H9 (cell line): Measurements from ENCODE around the gene CASP4. TPM values are rescaled to one million over a fixed set of nuclear protein-coding genes. Genes with fewer than 3 reads are reported as not detected.

Experiments
- DNase-seq: peaks from one replicate; pipeline ENCODE4 v3.0.0-alpha.2; 2017
- H2AFZ ChIP-seq: one replicate; pipeline ENCODE4 v1.6.1; 2013; ENCODE audit warnings: mild to moderate bottlenecking, low read length, control low read depth, moderate library complexity
- H2AK5ac ChIP-seq: 2 replicates; pipeline ENCODE4 v1.6.1; 2013; ENCODE audit warnings: low read length, control low read depth, mixed read lengths; ENCODE audit not compliant: insufficient read length
- H2BK120ac ChIP-seq: one replicate; pipeline ENCODE4 v1.6.1; 2013; ENCODE audit warnings: low read depth, mild to moderate bottlenecking, low read length, control low read depth, inconsistent platforms; ENCODE audit not compliant: poor library complexity, severe bottlenecking
- H2BK12ac ChIP-seq: 2 replicates; pipeline ENCODE4 v1.6.1; 2013; ENCODE audit warnings: low read length, control low read depth, mixed read lengths, low read depth; ENCODE audit not compliant: insufficient read length
- H2BK15ac ChIP-seq: 2 replicates; pipeline ENCODE4 v1.6.1; 2013; ENCODE audit warnings: low read depth, low read length, control low read depth
- H2BK20ac ChIP-seq: one replicate; pipeline ENCODE4 v1.6.1; 2013; ENCODE audit warnings: low read depth, mild to moderate bottlenecking, low read length, control low read depth, inconsistent platforms; ENCODE audit not compliant: poor library complexity, severe bottlenecking
- H2BK5ac ChIP-seq: 2 replicates; pipeline ENCODE4 v1.6.1; 2013; ENCODE audit warnings: low read length, control low read depth, mixed read lengths; ENCODE audit not compliant: insufficient read length
- H3K14ac ChIP-seq: 2 replicates; pipeline ENCODE4 v1.6.1; 2013; ENCODE audit warnings: low read length, control low read depth; ENCODE audit not compliant: insufficient read depth
- H3K18ac ChIP-seq: 2 replicates; pipeline ENCODE4 v1.6.1; 2013; ENCODE audit warnings: low read depth, mild to moderate bottlenecking, mixed read lengths, low read length, control low read depth; ENCODE audit not compliant: insufficient read length
- H3K23ac ChIP-seq: 2 replicates; pipeline ENCODE4 v1.6.1; 2013; ENCODE audit warnings: low read length, control low read depth, mixed read lengths, low read depth; ENCODE audit not compliant: insufficient read length
- H3K23me2 ChIP-seq: 2 replicates; pipeline ENCODE4 v1.6.1; 2013; ENCODE audit warnings: low read depth, mild to moderate bottlenecking, mixed read lengths, low read length, control low read depth; ENCODE audit not compliant: insufficient read length, poor library complexity, severe bottlenecking
- H3K27ac ChIP-seq: 2 replicates; pipeline ENCODE4 v1.5.1; 2013; ENCODE audit warnings: low read length, control low read depth, mixed read lengths, low read depth; ENCODE audit not compliant: insufficient read length
- H3K27me3 ChIP-seq: 2 replicates; pipeline ENCODE4 v1.6.1; 2013; ENCODE audit warnings: low read length, control low read depth, inconsistent platforms; ENCODE audit not compliant: insufficient read depth
- H3K4ac ChIP-seq: 2 replicates; pipeline ENCODE4 v1.6.1; 2013; ENCODE audit warnings: low read depth, mild to moderate bottlenecking, control low read depth, inconsistent platforms, low read length, moderate library complexity
- H3K4me1 ChIP-seq: 2 replicates; pipeline ENCODE4 v1.6.1; 2013; ENCODE audit warnings: low read length, control low read depth, inconsistent platforms; ENCODE audit not compliant: insufficient read depth
- H3K4me2 ChIP-seq: 2 replicates; pipeline ENCODE4 v1.6.1; 2013; ENCODE audit warnings: low read length, control low read depth, mixed read lengths; ENCODE audit not compliant: insufficient read length, insufficient read depth
- H3K56ac ChIP-seq: 2 replicates; pipeline ENCODE4 v1.6.1; 2013; ENCODE audit warnings: low read depth, mild to moderate bottlenecking, mixed read lengths, low read length, control low read depth; ENCODE audit not compliant: insufficient read length
- H3K79me1 ChIP-seq: 2 replicates; pipeline ENCODE4 v1.6.1; 2013; ENCODE audit warnings: low read depth, mild to moderate bottlenecking, moderate library complexity, low read length, control low read depth, inconsistent platforms; ENCODE audit not compliant: insufficient read depth, poor library complexity, severe bottlenecking
- H3K79me2 ChIP-seq: 2 replicates; pipeline ENCODE4 v1.6.1; 2013; ENCODE audit warnings: low read length, control low read depth, inconsistent platforms; ENCODE audit not compliant: insufficient read depth
- H3K9ac ChIP-seq: 2 replicates; pipeline ENCODE4 v1.6.1; 2013; ENCODE audit warnings: low read length, control low read depth, mixed read lengths; ENCODE audit not compliant: insufficient read length; ENCODE audit errors: extremely low read depth
- H3K9me3 ChIP-seq: one replicate; pipeline ENCODE4 v1.6.1; 2013; ENCODE audit warnings: low read depth, low read length, inconsistent platforms; ENCODE audit not compliant: control insufficient read depth
- H3T11ph ChIP-seq: one replicate; pipeline ENCODE4 v1.6.1; 2013; ENCODE audit warnings: mild to moderate bottlenecking, low read length, control low read depth, inconsistent platforms
- H4K20me1 ChIP-seq: one replicate; pipeline ENCODE4 v1.6.1; 2013; ENCODE audit not compliant: control insufficient read depth, insufficient read length, insufficient read depth
- H4K5ac ChIP-seq: 2 replicates; pipeline ENCODE4 v1.6.1; 2013; ENCODE audit warnings: low read depth, mild to moderate bottlenecking, mixed read lengths, low read length, control low read depth; ENCODE audit not compliant: insufficient read length
- H4K8ac ChIP-seq: replicated peaks from 2 replicates; pipeline ENCODE4 v1.6.1; 2013; ENCODE audit warnings: low read length, control low read depth, mixed read lengths, low read depth; ENCODE audit not compliant: insufficient read length
- H4K91ac ChIP-seq: 2 replicates; pipeline ENCODE4 v1.6.1; 2013; ENCODE audit warnings: low read depth, mild to moderate bottlenecking, moderate library complexity, mixed read lengths, low read length, control low read depth; ENCODE audit not compliant: insufficient read length
- H3K27ac Mint-ChIP-seq, 3 experiments: 2 replicates in 2 of 3; 3 replicates in 1 of 3; pipeline ENCODE4 v1.8.0; 2020 to 2021; ENCODE audit warnings: mixed read lengths in 3 of 3, mild to moderate bottlenecking in 1 of 3, moderate library complexity in 1 of 3
- H3K27me3 Mint-ChIP-seq: 2 replicates; pipeline ENCODE4 v1.8.0; 2021; ENCODE audit warnings: low read depth, mild to moderate bottlenecking, moderate library complexity, mixed read lengths
- H3K36me3 Mint-ChIP-seq, 3 experiments: 2 replicates in 2 of 3; 3 replicates in 1 of 3; pipeline ENCODE4 v1.8.0; 2020 to 2021; ENCODE audit warnings: low read depth in 3 of 3, mixed read lengths in 3 of 3; ENCODE audit not compliant: insufficient read depth in 1 of 3
- H3K4me1 Mint-ChIP-seq, 2 experiments: 2 replicates each; pipeline ENCODE4 v1.8.0; 2020; ENCODE audit warnings: mixed read lengths in 2 of 2
- H3K4me3 Mint-ChIP-seq, 2 experiments: 2 replicates in 1 of 2; 3 replicates in 1 of 2; pipeline ENCODE4 v1.8.0; 2020 to 2021; ENCODE audit warnings: mild to moderate bottlenecking in 2 of 2, mixed read lengths in 2 of 2, moderate library complexity in 1 of 2
- H3K9me3 Mint-ChIP-seq, 2 experiments: 2 replicates in 1 of 2; 3 replicates in 1 of 2; pipeline ENCODE4 v1.8.0; 2020; ENCODE audit warnings: mild to moderate bottlenecking in 2 of 2, mixed read lengths in 2 of 2, moderate library complexity in 1 of 2
- CTCF ChIP-seq: fragments of 200-600 bp; sonication (generic); conservative IDR thresholded peaks from 3 replicates; pipeline ENCODE4 v1.8.0; 2021; ENCODE audit warnings: antibody characterized with exemption, mild to moderate bottlenecking
- WGBS: extraction: QIAGEN DNeasy Blood & Tissue Kit; methylation state at CpG from one replicate; pipeline ENCODE4 v1.1.7; 2013; ENCODE audit warnings: missing lambda C conversion rate, low lambda C conversion rate, mixed read lengths; ENCODE audit not compliant: insufficient read length; ENCODE audit errors: extremely low coverage; 5-methylcytosine and 5-hydroxymethylcytosine counted together
- total RNA-seq: library from RNA; stranded (reverse); gene quantifications from 2 replicates; pipeline ENCODE4 v1.2.1, GENCODE V29; 2021

The CASP4 gene
- total RNA-seq, 1 experiment from 2014 or later = not detected

- WGBS = no CpG with 5 or more reads among the region's 3 CpGs
- no peak for TF ChIP-seq CTCF
- Histone ChIP-seq H3K9ac (no peak overlapping the region), H3K79me2 (no peaks in the 10 kb centered on the region), H2BK5ac (no peak overlapping the region), H3K27ac (no peak overlapping the region), H3K56ac (no peak overlapping the region), H4K8ac (no peak overlapping the region), H2AK5ac (no peak overlapping the region), H3K18ac (no peak overlapping the region), H3K79me1 (no peaks in the 10 kb centered on the region), H3K23ac (no peak overlapping the region), H3K4me2 (no peak overlapping the region), H3K4me1 (0 out of 2 replicates have a peak, but pooled peaks cover 2% of the 10 kb centered on the region), H3K23me2 (no peaks in the 10 kb centered on the region), H2BK12ac (no peak overlapping the region), H2BK120ac (no peak overlapping the region), H3T11ph (no peak overlapping the region), H2BK15ac (no peak overlapping the region), H4K91ac (no peak overlapping the region), H4K20me1 (no peaks in the 10 kb centered on the region), H2BK20ac (no peak overlapping the region), H3K9me3 (no peaks in the 10 kb centered on the region), H3K14ac (no peak overlapping the region), H4K5ac (no peak overlapping the region), H2AFZ (no peak overlapping the region), H3K4ac (no peak overlapping the region), H3K27me3 (no peaks in the 10 kb centered on the region)
- Mint-ChIP-seq H3K27me3 (no peaks in the 10 kb centered on the region), H3K9me3 (no peaks in the 10 kb centered on the region; a peak in 1 of 5 replicates), H3K27ac (peak overlapping the region in 1 of 3 experiments; percentile 17; a peak in 1 of 7 replicates), H3K36me3 (peaks cover 0 to 2% (median 0%) of the 10 kb centered on the region in 3 experiments; a peak in 2 of 7 replicates), H3K4me3 (no peak overlapping the region), H3K4me1 (0 out of 4 replicates have a peak, but pooled peaks cover 0 to 3% of the 10 kb centered on the region in 2 experiments)
- no peak for DNase-seq
Measured at GRCh38 chr11:105005451-105005845, 37.1 kb upstream of the CASP4 start.
